ENCODE data around the gene TMEM53.

Gene TMEM53

DNA sequence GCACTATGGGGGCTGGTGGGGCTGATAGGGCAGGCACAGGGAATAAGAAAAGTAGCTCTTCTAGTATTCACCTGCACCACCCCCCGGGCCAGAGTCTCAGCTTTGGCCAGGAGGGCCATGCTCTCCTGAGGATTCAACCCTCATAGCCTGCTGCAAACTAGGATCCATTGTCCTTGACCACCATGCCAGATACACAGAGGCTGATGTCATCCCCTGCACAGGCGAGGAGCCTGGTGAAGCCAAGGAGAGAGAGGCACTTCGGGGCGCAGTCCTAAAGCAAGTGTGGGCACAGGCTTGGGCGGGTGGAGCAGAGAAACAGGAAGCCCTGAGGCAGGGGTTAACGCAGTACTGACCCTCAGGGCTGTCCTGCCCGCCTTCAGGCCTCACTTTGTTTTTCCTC is 29.5 kb downstream of the TMEM53 start:
- no peak overlapping the region for H3K27ac ChIP-seq (ENCODE audit: extremely low read depth, low read depth, low read length)
- H3K4me3 ChIP-seq (ENCODE audit: low read depth, low read length): no peak overlapping the region
- no peaks in the 10 kb centered on the region for H3K9me3 ChIP-seq (ENCODE audit: control insufficient read depth, insufficient read depth, low read depth, low read length)
- ChIA-PET POLR2A (no interaction called here), CTCF (interaction anchor here (1.3 kb wide), 1 partner anchor 8 kb away, joined by 5 read pairs; no protein-coding TSS in a partner anchor)
- peaks cover 0 to 99% of the 10 kb centered on the region in 2 experiments; a peak in 1 of 3 replicates for H3K36me3 ChIP-seq (ENCODE audit: control insufficient read depth in 2 of 2, insufficient read depth in 1 of 2, low read length in 2 of 2)
- H3K4me1 ChIP-seq (ENCODE audit: control insufficient read depth, insufficient read depth, low read length): no peaks in the 10 kb centered on the region
- TF ChIP-seq ZNF341 (tag by site-specific recombination; IDR thresholded peaks at IDR 0.05; ENCODE audit: low read depth) (0 out of 2 replicates have a peak, but pooled peaks have one; percentile 25), MZF1 (tag by site-specific recombination; IDR thresholded peaks at IDR 0.05; ENCODE audit: borderline replicate concordance) (no peak), ZFP69B (tag by site-specific recombination; IDR thresholded peaks at IDR 0.05) (no peak), ZNF174 (tag by site-specific recombination; IDR thresholded peaks at IDR 0.05) (no peak)
- TF ChIP-seq, protein P1, sequence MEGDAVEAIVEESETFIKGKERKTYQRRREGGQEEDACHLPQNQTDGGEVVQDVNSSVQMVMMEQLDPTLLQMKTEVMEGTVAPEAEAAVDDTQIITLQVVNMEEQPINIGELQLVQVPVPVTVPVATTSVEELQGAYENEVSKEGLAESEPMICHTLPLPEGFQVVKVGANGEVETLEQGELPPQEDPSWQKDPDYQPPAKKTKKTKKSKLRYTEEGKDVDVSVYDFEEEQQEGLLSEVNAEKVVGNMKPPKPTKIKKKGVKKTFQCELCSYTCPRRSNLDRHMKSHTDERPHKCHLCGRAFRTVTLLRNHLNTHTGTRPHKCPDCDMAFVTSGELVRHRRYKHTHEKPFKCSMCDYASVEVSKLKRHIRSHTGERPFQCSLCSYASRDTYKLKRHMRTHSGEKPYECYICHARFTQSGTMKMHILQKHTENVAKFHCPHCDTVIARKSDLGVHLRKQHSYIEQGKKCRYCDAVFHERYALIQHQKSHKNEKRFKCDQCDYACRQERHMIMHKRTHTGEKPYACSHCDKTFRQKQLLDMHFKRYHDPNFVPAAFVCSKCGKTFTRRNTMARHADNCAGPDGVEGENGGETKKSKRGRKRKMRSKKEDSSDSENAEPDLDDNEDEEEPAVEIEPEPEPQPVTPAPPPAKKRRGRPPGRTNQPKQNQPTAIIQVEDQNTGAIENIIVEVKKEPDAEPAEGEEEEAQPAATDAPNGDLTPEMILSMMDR (tag by site-specific recombination; IDR thresholded peaks at IDR 0.05): no peak

DNA sequence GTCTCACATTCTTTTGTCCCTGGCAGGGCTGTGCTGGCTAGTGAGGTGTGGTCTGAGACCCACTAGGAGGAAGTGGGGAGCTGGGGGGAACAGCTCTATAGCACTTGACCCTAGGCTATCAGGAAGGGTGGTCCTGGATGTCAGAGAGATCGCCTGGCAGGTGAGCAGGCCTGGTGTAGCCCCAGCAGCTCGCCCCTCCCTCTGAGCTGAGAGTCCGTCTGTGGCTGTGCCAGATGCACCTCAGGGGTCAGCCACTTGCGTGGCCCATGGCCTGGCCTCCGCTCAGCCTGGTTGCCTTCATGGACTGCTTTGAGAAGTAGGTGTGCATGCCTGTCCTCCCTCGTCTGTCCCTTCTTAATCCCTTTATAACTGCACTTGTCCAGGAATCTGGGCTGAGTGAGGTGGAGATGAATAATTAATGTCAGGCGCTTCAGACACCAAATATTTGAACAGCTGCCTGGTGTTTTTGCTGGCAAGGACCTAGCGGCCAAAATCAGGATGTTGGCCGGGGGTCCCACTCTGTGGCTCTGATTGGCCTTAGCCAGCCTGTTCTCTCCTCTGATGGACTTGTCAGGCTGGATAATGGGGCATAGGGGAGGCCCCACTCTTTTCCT is 30.5 kb downstream of the TMEM53 start:
- ChIA-PET CTCF (interaction anchor here (1.3 to 2.7 kb wide), 2 partner anchors 9 kb away, joined by 5 to 22 read pairs; no protein-coding TSS in a partner anchor), POLR2A (interaction anchor here (2.7 to 3.3 kb wide), 2 partner anchors 9 to 11 kb away, joined by 12 to 22 read pairs; no protein-coding TSS in a partner anchor)
- Histone ChIP-seq H3K27ac (ENCODE audit: extremely low read depth, low read depth, low read length) (no peak overlapping the region), H3K36me3 (ENCODE audit: control insufficient read depth in 2 of 2, insufficient read depth in 1 of 2, low read length in 2 of 2) (peaks cover 0 to 99% of the 10 kb centered on the region in 2 experiments; a peak in 1 of 3 replicates), H3K4me3 (ENCODE audit: low read depth, low read length) (no peak overlapping the region), H3K4me1 (ENCODE audit: control insufficient read depth, insufficient read depth, low read length) (no peaks in the 10 kb centered on the region), H3K9me3 (ENCODE audit: control insufficient read depth, insufficient read depth, low read depth, low read length) (no peaks in the 10 kb centered on the region)
- no peak for TF ChIP-seq GLIS2 (tag by site-specific recombination; IDR thresholded peaks at IDR 0.05)
- TF ChIP-seq ZNF596 (tag by site-specific recombination; IDR thresholded peaks at IDR 0.05): no peak
- TF ChIP-seq, protein P2, sequence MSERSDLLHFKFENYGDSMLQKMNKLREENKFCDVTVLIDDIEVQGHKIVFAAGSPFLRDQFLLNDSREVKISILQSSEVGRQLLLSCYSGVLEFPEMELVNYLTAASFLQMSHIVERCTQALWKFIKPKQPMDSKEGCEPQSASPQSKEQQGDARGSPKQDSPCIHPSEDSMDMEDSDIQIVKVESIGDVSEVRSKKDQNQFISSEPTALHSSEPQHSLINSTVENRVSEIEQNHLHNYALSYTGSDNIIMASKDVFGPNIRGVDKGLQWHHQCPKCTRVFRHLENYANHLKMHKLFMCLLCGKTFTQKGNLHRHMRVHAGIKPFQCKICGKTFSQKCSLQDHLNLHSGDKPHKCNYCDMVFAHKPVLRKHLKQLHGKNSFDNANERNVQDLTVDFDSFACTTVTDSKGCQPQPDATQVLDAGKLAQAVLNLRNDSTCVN (tag by site-specific recombination; optimal IDR thresholded peaks at IDR 0.05): no peak
- TF ChIP-seq PRDM1 (tag by site-specific recombination; IDR thresholded peaks at IDR 0.05): no peak
- TF ChIP-seq, protein P3, sequence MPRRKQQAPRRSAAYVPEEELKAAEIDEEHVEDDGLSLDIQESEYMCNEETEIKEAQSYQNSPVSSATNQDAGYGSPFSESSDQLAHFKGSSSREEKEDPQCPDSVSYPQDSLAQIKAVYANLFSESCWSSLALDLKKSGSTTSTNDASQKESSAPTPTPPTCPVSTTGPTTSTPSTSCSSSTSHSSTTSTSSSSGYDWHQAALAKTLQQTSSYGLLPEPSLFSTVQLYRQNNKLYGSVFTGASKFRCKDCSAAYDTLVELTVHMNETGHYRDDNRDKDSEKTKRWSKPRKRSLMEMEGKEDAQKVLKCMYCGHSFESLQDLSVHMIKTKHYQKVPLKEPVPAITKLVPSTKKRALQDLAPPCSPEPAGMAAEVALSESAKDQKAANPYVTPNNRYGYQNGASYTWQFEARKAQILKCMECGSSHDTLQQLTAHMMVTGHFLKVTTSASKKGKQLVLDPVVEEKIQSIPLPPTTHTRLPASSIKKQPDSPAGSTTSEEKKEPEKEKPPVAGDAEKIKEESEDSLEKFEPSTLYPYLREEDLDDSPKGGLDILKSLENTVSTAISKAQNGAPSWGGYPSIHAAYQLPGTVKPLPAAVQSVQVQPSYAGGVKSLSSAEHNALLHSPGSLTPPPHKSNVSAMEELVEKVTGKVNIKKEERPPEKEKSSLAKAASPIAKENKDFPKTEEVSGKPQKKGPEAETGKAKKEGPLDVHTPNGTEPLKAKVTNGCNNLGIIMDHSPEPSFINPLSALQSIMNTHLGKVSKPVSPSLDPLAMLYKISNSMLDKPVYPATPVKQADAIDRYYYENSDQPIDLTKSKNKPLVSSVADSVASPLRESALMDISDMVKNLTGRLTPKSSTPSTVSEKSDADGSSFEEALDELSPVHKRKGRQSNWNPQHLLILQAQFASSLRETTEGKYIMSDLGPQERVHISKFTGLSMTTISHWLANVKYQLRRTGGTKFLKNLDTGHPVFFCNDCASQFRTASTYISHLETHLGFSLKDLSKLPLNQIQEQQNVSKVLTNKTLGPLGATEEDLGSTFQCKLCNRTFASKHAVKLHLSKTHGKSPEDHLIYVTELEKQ (tag by site-specific recombination; IDR thresholded peaks at IDR 0.05; ENCODE audit: borderline replicate concordance): no peak
- TF ChIP-seq ZNF391 (tag by site-specific recombination; IDR thresholded peaks at IDR 0.05; ENCODE audit: borderline replicate concordance, low read depth): no peak
- no peak for TF ChIP-seq BCL11B (tag by site-specific recombination; IDR thresholded peaks at IDR 0.05; ENCODE audit: low read depth)
- no peak for TF ChIP-seq ZNF654 (tag by site-specific recombination; IDR thresholded peaks at IDR 0.05; ENCODE audit: low read depth)
- TF ChIP-seq ZNF221 (tag by site-specific recombination; IDR thresholded peaks at IDR 0.05; ENCODE audit: borderline replicate concordance): no peak
- no peak for TF ChIP-seq ZNF473 (tag by site-specific recombination; IDR thresholded peaks at IDR 0.05)
- no peak for TF ChIP-seq ZIC2 (tag by site-specific recombination; IDR thresholded peaks at IDR 0.05)
- TF ChIP-seq ZNF624 (tag by site-specific recombination; IDR thresholded peaks at IDR 0.05): no peak
- TF ChIP-seq ZNF610 (tag by site-specific recombination; IDR thresholded peaks at IDR 0.05; ENCODE audit: borderline replicate concordance): no peak
- TF ChIP-seq ZNF19 (tag by site-specific recombination; IDR thresholded peaks at IDR 0.05; ENCODE audit: low read depth): no peak
- TF ChIP-seq ZNF549 (tag by site-specific recombination; IDR thresholded peaks at IDR 0.05): no peak
- TF ChIP-seq, protein P4, sequence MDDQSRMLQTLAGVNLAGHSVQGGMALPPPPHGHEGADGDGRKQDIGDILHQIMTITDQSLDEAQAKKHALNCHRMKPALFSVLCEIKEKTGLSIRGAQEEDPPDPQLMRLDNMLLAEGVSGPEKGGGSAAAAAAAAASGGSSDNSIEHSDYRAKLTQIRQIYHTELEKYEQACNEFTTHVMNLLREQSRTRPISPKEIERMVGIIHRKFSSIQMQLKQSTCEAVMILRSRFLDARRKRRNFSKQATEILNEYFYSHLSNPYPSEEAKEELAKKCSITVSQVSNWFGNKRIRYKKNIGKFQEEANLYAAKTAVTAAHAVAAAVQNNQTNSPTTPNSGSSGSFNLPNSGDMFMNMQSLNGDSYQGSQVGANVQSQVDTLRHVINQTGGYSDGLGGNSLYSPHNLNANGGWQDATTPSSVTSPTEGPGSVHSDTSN (CRISPR knock-in tag; IDR thresholded peaks at IDR 0.05): no peak
- TF ChIP-seq, protein P5, sequence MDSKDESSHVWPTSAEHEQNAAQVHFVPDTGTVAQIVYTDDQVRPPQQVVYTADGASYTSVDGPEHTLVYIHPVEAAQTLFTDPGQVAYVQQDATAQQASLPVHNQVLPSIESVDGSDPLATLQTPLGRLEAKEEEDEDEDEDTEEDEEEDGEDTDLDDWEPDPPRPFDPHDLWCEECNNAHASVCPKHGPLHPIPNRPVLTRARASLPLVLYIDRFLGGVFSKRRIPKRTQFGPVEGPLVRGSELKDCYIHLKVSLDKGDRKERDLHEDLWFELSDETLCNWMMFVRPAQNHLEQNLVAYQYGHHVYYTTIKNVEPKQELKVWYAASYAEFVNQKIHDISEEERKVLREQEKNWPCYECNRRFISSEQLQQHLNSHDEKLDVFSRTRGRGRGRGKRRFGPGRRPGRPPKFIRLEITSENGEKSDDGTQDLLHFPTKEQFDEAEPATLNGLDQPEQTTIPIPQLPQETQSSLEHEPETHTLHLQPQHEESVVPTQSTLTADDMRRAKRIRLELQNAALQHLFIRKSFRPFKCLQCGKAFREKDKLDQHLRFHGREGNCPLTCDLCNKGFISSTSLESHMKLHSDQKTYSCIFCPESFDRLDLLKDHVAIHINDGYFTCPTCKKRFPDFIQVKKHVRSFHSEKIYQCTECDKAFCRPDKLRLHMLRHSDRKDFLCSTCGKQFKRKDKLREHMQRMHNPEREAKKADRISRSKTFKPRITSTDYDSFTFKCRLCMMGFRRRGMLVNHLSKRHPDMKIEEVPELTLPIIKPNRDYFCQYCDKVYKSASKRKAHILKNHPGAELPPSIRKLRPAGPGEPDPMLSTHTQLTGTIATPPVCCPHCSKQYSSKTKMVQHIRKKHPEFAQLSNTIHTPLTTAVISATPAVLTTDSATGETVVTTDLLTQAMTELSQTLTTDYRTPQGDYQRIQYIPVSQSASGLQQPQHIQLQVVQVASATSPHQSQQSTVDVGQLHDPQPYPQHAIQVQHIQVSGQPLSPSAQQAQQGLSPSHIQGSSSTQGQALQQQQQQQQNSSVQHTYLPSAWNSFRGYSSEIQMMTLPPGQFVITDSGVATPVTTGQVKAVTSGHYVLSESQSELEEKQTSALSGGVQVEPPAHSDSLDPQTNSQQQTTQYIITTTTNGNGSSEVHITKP (tag by site-specific recombination; IDR thresholded peaks at IDR 0.05): no peak
- TF ChIP-seq ZNF791 (tag by site-specific recombination; IDR thresholded peaks at IDR 0.05): no peak

All from HEK293 (cell line).